Nephron (organoid): ENCODE results near the gene P2RY6.
A peak's percentile ranks its signal among the peaks of the same experiment; 100 is the strongest.

Experiments
- H3K27ac Mint-ChIP-seq, 3 experiments: 2 replicates each; pipeline ENCODE4 v1.8.0; 2020; ENCODE audit warnings: mixed read lengths in 3 of 3, mild to moderate bottlenecking in 2 of 3, moderate library complexity in 1 of 3
- H3K27me3 Mint-ChIP-seq: 2 replicates; pipeline ENCODE4 v1.8.0; 2021; ENCODE audit warnings: low read depth, mild to moderate bottlenecking, moderate library complexity, mixed read lengths
- H3K36me3 Mint-ChIP-seq: 2 replicates; pipeline ENCODE4 v1.8.0; 2020; ENCODE audit warnings: low read depth, mixed read lengths
- H3K4me1 Mint-ChIP-seq: 2 replicates; pipeline ENCODE4 v1.8.0; 2020; ENCODE audit warnings: mixed read lengths
- H3K4me3 Mint-ChIP-seq, 3 experiments: 2 replicates each; pipeline ENCODE4 v1.8.0; 2020; ENCODE audit warnings: mild to moderate bottlenecking in 3 of 3, mixed read lengths in 3 of 3, moderate library complexity in 2 of 3
- H3K9me3 Mint-ChIP-seq: 2 replicates; pipeline ENCODE4 v1.8.0; 2020; ENCODE audit warnings: mixed read lengths
- TF ChIP-seq, protein P1 (sequence below), 3 experiments: fragments of 200-600 bp; sonication (generic); IDR thresholded peaks; one replicate each; pipeline ENCODE4 v1.5.0; 2021; ENCODE audit warnings: antibody characterized with exemption in 3 of 3; ENCODE audit not compliant: unreplicated experiment in 3 of 3

P2RY6 gene

GRCh38 chr11:73320763-73321603, 48.8 kb downstream of the P2RY6 start:
- peaks cover 31% of the 10 kb centered on the region for H3K36me3 Mint-ChIP-seq
- no peaks in the 10 kb centered on the region for H3K9me3 Mint-ChIP-seq
- H3K4me1 Mint-ChIP-seq, result peaks cover 83% of the 10 kb centered on the region
- TF ChIP-seq, protein P1, sequence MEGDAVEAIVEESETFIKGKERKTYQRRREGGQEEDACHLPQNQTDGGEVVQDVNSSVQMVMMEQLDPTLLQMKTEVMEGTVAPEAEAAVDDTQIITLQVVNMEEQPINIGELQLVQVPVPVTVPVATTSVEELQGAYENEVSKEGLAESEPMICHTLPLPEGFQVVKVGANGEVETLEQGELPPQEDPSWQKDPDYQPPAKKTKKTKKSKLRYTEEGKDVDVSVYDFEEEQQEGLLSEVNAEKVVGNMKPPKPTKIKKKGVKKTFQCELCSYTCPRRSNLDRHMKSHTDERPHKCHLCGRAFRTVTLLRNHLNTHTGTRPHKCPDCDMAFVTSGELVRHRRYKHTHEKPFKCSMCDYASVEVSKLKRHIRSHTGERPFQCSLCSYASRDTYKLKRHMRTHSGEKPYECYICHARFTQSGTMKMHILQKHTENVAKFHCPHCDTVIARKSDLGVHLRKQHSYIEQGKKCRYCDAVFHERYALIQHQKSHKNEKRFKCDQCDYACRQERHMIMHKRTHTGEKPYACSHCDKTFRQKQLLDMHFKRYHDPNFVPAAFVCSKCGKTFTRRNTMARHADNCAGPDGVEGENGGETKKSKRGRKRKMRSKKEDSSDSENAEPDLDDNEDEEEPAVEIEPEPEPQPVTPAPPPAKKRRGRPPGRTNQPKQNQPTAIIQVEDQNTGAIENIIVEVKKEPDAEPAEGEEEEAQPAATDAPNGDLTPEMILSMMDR (IDR thresholded peaks at IDR 0.05; ENCODE audit: unreplicated experiment in 3 of 3), result no peak
- peak overlapping the region in 2 of 3 experiments; percentile 12 to 69 for H3K4me3 Mint-ChIP-seq
- no peaks in the 10 kb centered on the region for H3K27me3 Mint-ChIP-seq
- H3K27ac Mint-ChIP-seq, result peak overlapping the region; percentile 89 to 96 (median 92)

DNA sequence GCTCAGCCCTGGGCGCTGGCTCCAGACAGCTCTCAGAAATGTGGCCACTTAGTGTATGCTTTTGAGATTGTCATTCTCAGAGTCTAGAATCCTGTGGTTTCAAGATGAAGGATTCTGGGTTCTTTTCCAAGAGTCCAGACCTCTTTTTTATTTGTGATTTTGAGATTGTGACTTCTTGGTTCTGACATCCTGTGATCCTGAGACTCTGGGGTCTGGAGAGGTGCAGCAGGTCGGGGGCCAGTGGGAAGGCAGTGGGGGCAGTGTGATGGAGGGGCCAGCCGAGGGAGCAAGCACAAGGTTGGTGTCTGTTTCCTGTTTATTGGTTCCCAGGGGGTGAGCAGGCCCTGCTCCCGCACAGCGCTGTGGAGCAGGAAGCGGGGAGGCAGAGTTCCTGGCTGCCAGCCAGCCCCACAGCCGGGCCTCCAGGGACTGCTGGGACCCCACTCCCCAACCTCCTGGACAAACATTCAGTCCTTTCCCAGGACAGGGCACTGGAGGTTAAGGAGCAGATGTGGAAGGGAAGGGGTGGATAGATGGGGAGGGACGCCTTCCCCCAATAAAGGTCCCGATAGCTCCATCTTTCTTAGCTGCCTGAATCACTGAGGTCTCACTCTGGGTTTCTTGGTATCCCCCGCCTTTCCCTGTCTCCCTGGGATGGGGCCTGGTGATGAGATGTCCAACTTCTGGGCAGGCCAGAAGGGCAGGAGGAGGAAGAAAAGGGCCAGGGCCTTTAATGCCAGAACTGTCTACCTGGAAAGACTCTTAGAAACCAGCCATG, 49.7 kb downstream of the P2RY6 start:
- Mint-ChIP-seq H3K4me3 (peak overlapping the region; percentile 56 to 69 (median 65)), H3K27me3 (no peaks in the 10 kb centered on the region), H3K4me1 (peaks cover 79% of the 10 kb centered on the region), H3K27ac (peak overlapping the region; percentile 89 to 96 (median 92)), H3K9me3 (no peaks in the 10 kb centered on the region), H3K36me3 (peaks cover 26% of the 10 kb centered on the region)
- TF ChIP-seq, protein P1 (IDR thresholded peaks at IDR 0.05; ENCODE audit: unreplicated experiment in 3 of 3), result no peak

- Mint-ChIP-seq H3K36me3 (peaks cover 33% of the 10 kb centered on the region), H3K9me3 (no peaks in the 10 kb centered on the region), H3K27me3 (no peaks in the 10 kb centered on the region), H3K4me3 (peak overlapping the region; percentile 32 to 65 (median 56)), H3K27ac (peak overlapping the region; percentile 89 to 96 (median 92)), H3K4me1 (peaks cover 87% of the 10 kb centered on the region)
- TF ChIP-seq, protein P1 (IDR thresholded peaks at IDR 0.05; ENCODE audit: unreplicated experiment in 3 of 3), result no peak
Measured at GRCh38 chr11:73322382-73323306, 50.5 kb downstream of the P2RY6 start.

GRCh38 chr11:73323464-73323863, 51.3 kb downstream of the P2RY6 start:
- TF ChIP-seq, protein P1 (IDR thresholded peaks at IDR 0.05; ENCODE audit: unreplicated experiment in 3 of 3), result no peak
- peak overlapping the region; percentile 89 to 96 (median 92) for H3K27ac Mint-ChIP-seq
- H3K9me3 Mint-ChIP-seq, result no peaks in the 10 kb centered on the region
- H3K4me1 Mint-ChIP-seq, result peaks cover 89% of the 10 kb centered on the region
- H3K36me3 Mint-ChIP-seq, result peaks cover 34% of the 10 kb centered on the region
- no peaks in the 10 kb centered on the region for H3K27me3 Mint-ChIP-seq
- peak overlapping the region in 2 of 3 experiments; percentile 62 to 72 for H3K4me3 Mint-ChIP-seq

DNA sequence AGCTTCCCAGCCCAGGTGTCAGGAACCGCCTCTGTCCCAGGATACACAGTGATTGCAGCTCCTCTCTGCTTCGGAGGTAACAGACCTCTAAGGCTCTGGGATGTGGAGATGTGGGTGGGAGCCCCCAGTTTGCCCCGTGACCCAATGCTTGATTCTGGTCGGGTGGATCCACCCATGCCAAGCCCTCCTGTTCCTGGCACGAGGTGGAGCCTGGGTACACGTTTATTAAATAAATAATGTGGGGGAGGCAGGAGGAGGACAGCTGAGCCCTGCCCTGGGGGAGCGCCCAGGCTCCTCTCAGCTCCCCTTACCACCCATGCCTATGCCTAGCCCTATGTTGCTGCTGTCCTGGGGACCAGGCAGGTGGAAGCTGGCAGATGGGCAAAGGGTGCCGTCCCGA, 52.0 kb downstream of the P2RY6 start:
- Mint-ChIP-seq H3K9me3 (no peaks in the 10 kb centered on the region), H3K27ac (peak overlapping the region; percentile 89 to 96 (median 92)), H3K4me1 (peaks cover 91% of the 10 kb centered on the region), H3K27me3 (no peaks in the 10 kb centered on the region), H3K4me3 (peak overlapping the region; percentile 61 to 72 (median 62)), H3K36me3 (peaks cover 33% of the 10 kb centered on the region)
- TF ChIP-seq, protein P1 (IDR thresholded peaks at IDR 0.05; ENCODE audit: unreplicated experiment in 3 of 3), result no peak
